Uterine smooth muscle cell (primary cell): Measurements from ENCODE around the gene STARD8. TPM values are rescaled to one million over a fixed set of nuclear protein-coding genes. Genes with fewer than 3 reads are reported as not detected.

ENCODE experiments used
- total RNA-seq: library from RNA; depleted of rRNA; stranded (reverse); fragments of >200 nt; gene quantifications from 2 replicates; pipeline ENCODE4 v1.2.3, GENCODE V29; 2014

The STARD8 gene
- total RNA-seq: 3.2 and 8.7 TPM in 2 replicates

GRCh38 chrX:68647156-68647957 lies at the start of gene STARD8:
STARD8 (plus strand) TSS chrX:68647666; CDS start chrX:68647883, 217 bp downstream.

Other genes starting within 250 kb of the STARD8 start
- gene OPHN1, start 214.2 kb upstream of the STARD8 start, total RNA-seq: 7.0 and 12.1 TPM in 2 replicates
- 24.5 and 41.4 TPM in 2 replicates for gene YIPF6, start 148.6 kb upstream of the STARD8 start, total RNA-seq
- gene EFNB1, start 181.4 kb downstream of the STARD8 start, total RNA-seq: 22.7 and 25.0 TPM in 2 replicates